Measurements from ENCODE around the gene RNF150.

Gene RNF150

GRCh38 chr4:141021397-141022110 is 111.7 kb downstream of the RNF150 start:
- DNase-seq = no peak

DNA sequence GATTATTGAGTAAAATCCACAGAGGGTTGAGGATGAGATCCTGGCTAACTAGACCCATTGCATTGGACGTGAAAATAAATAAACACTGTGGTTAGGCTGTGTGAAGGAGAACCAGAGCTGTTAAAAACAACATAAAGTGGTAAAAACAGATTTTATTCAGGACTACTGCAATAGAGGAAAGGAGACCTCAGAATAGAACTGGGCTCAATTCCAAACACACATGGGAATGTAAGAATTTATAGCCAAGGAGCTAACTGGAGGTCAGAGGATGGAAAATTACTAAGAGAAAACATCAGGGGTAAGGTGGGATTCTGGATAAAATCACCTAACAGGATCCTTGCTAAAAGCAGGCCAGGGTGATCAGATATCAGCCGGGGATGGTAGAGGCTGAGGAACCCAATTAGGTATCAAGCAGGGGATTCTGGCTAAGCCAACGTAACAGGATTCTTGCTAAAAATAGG is 112.4 kb downstream of the RNF150 start:
- no peak for DNase-seq

DNA sequence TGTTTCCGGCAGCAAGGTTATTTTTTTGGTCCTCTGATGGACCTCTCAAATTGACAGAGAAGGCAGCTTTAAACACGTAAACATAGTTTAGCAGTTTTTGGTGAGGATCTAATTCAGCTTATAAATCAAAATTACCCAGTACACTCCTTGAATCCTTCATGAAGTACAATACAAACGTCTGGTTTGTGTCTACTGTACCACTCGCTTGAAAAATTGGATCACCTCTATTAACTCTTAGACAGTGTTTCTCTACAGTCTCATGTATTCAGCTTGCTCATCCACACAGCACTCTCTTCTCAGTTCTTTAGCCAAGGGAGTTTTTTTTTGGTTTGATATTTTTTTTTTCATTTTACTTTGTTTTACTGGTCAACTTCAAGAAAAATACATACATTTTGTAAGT is 113.5 kb downstream of the RNF150 start:
- no peak for DNase-seq

DNA sequence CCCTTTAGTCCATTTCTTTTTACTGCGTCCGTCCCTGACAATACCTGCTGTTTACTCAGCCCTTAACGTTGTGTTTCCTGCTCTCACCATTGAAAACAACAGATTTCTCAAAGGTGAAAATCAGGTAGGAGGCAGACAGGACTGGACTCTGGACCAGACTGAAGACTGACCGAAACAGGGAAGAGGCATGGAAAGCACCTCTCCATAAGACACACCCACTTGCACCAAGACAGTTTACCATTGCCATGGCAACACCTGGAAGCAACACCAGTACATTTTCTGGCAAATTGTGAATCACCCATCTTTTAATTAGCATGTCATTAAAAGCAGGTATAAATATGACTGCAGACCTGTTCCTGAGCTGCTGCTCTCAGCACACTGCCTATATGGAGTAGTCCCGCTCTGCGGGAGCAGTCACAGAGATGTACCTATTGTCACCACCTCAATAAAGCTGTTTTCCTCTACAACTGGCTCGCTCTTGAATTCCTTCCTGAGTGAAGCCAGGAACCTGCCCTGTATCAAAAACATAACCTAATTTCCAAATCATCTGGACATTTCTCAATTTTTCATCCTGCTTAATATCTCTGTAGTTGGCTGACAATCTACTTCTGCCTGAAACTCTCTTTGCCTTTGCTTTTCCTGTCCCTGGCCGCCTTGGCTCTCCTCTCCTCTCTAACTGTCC is 117.0 kb downstream of the RNF150 start:
- DNase-seq = no peak

GRCh38 chr4:141013899-141014298 is 119.4 kb downstream of the RNF150 start:
- DNase-seq = no peak

DNA sequence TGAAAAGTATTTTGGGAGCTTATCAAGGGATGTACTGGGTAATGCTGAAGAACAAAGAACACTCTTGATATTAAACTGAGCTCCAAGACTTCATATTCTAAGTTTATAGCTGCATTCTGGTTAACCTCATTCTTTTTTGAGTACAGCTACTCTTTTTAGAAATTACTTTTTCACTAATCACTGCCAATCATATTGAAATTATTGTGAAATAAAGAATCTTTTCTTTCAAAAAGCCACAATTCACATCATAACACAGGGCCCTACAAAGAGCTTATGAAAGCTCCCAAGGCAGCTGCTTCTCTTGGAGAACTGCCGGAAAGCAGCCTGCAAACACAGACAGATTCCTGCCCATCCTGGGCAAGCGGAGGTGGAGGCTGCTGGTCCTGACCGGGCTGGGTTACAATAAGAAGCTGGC is 121.4 kb downstream of the RNF150 start:
- DNase-seq = no peak

- no peak for DNase-seq
Observed at GRCh38 chr4:141009931-141010330, 123.3 kb downstream of the RNF150 start.

- DNase-seq = no peak
Observed at GRCh38 chr4:141009129-141009528, 124.1 kb downstream of the RNF150 start.

- no peak for DNase-seq
Observed at GRCh38 chr4:141006242-141006802, 126.9 kb downstream of the RNF150 start.

- DNase-seq = no peak
Observed at GRCh38 chr4:141004823-141005222, 128.4 kb downstream of the RNF150 start.

DNA sequence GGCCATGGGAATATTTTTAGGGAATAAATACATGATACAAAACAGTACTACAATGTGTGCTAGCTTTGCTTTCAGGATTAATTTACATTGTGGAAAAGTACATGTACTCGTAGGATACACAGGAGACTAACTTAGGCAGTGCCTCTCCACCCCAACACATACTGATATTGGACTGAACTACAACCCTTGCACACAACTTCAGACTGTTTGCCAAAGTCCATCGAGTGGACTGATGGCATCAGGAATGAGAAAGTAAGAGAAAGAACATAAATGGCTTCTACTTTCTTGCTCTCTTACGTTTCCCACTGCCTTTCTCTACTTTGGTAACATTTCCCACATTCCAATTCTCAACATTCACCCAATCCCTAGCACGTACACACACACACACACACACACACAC is 130.1 kb downstream of the RNF150 start:
- DNase-seq = no peak

- peak; percentile 27 for DNase-seq
Observed at GRCh38 chr4:141002323-141002805, 130.9 kb downstream of the RNF150 start.

GRCh38 chr4:140996766-140997165 is 136.5 kb downstream of the RNF150 start:
- no peak for DNase-seq

GRCh38 chr4:140995058-140995457 is 138.2 kb downstream of the RNF150 start:
- no peak for DNase-seq

- no peak for DNase-seq
Observed at GRCh38 chr4:140994015-140994414, 139.3 kb downstream of the RNF150 start.

- no peak for DNase-seq
Observed at GRCh38 chr4:140993370-140993769, 139.9 kb downstream of the RNF150 start.

DNA sequence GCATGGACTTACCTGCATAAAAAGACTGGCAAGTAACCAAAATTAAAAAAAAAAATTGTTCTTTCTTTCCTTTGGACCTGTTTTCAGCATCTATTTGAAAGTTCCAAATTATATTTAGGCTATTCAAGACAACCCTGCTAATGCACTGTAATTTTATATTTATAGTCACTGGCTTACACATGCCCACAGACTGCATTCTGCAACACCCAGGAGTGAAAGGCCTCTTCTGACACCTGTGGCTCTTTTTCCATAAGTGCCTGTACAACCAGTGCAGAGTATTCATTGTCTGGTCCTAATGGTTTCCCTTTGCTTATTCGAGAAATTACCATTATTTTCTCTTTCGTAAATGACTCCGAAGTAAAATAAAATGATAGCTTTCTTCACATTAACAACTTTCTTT is 143.3 kb downstream of the RNF150 start:
- DNase-seq = no peak

DNA sequence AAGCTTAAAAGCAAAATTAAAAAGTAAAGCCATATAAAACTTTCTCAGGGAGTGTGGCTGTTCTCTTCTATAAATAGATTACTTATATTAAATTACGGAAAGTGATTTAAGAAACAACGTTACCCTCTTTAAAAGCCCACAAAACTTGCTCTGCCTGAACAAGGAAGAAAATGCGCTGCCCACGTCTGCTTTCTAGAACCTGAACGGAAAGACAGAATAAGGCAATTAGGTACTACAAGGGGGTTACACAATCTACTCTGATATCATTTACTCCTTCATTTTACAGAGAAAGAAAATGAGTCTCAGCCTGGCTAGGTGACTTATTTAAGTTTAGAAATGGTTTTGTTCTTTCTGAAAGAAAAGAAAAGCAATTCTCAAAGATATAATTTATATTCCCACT is 147.2 kb downstream of the RNF150 start:
- DNase-seq = no peak

GRCh38 chr4:140982613-140983340 is 150.5 kb downstream of the RNF150 start:
- DNase-seq = no peak

DNA sequence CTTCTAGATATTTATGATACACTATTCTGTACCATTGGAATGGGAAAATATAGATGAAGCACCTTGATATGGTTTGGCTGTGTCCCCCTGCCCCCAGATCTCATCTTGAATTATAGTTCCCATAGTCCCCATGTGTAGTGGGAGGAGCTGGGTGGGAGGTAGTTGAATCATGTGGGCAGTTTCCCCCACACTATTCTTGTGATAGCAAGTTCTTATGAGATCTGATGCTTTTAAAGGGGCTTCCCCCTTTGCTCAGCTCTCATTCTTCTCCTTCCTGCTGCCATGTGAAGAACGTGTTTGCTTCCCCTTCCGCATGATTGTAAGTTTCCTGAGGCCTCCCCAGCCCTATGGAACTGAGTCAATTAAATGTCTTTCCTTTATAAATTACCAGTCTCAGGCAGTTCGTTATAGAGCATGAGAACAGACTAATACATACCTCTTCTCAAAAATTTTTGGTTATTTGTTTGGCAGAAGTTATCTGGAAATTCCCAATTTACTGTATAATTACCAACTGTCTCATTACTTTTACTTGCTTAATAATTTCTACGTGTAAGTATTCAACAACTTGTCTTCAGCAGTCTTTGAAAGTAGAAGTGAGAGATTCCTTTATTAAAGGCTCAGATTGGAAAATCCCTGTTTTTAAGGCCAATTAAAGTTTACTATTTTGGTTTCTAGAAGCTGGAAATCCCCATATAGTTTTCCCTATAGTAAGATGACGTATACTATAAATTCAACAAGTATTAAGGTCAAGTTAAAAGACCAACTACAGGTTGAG is 152.7 kb downstream of the RNF150 start:
- DNase-seq = no peak

GRCh38 chr4:140976768-140977167 is 156.5 kb downstream of the RNF150 start:
- DNase-seq = no peak

DNA sequence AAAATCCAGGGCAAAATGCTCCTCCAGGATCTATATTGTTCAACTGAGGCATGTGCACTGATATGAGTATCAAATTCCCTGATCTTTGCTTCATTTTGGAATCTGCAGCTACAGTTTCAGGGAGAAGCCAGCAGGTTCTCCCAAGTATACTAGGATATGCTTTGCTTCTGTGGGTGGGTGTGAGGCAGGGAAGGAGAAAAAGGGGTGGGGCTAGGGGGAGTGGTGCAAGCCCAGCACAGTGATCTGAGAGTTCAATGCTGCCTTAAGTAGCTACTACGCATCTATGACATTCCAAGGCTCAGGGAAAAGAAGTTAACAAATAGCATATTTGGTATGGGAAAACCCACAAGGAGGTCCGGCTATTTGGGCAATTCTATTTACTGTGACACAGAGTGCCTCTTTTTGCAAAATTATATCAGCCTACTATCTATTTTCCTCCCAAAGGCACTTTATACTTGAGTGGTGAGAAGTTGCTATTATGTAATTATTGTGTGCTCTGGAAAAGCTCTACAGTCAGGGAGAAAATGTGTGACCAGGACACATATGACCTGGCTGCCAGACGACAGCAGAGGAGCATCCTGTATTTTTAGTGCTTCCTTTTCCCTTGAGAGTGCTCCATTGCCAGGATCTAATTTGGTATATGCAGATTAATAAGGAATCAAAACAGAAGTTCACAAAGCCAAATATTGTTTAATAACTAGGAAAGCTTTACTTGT is 162.0 kb downstream of the RNF150 start:
- no peak for DNase-seq

Measured in hematopoietic multipotent progenitor cell treated with erythropoietin and hydrocortisone succinate and interleukin-3 and kit ligand, for 4 days (in vitro differentiated cells).